Mesenchymal stem cell (in vitro differentiated cells and primary cell): Measurements from ENCODE around the gene NSRP1.

Experiments used
- DNase-seq: peaks from one replicate; pipeline ENCODE4 v3.0.0-alpha.2; 2013
- H2AFZ ChIP-seq: one replicate; pipeline ENCODE4 v1.6.1; 2013; ENCODE audit warnings: low read depth, mild to moderate bottlenecking, control low read depth, inconsistent platforms, low read length, moderate library complexity
- H2AK5ac ChIP-seq: 2 replicates; pipeline ENCODE4 v1.6.1; 2013; ENCODE audit warnings: low read length, moderate library complexity, mild to moderate bottlenecking, inconsistent platforms; ENCODE audit not compliant: severe bottlenecking
- H2BK120ac ChIP-seq: one replicate; pipeline ENCODE4 v1.6.1; 2013; ENCODE audit warnings: low read depth, mild to moderate bottlenecking, inconsistent platforms, low read length, moderate library complexity
- H2BK12ac ChIP-seq, 2 experiments: one replicate each; pipeline ENCODE4 v1.6.1; 2013; ENCODE audit warnings: inconsistent platforms in 2 of 2, low read length in 2 of 2, mild to moderate bottlenecking in 2 of 2, moderate library complexity in 2 of 2, control low read depth in 1 of 2
- H2BK15ac ChIP-seq: one replicate; pipeline ENCODE4 v1.6.1; 2013; ENCODE audit warnings: mild to moderate bottlenecking, low read depth, inconsistent platforms; ENCODE audit not compliant: poor library complexity, severe bottlenecking
- H2BK5ac ChIP-seq: 2 replicates; pipeline ENCODE4 v1.6.1; 2013; ENCODE audit warnings: low read depth, mild to moderate bottlenecking, low read length, control low read depth, inconsistent platforms; ENCODE audit not compliant: poor library complexity, severe bottlenecking
- H3K14ac ChIP-seq, 2 experiments: one replicate each; pipeline ENCODE4 v1.6.1; 2013; ENCODE audit warnings: inconsistent platforms in 2 of 2, low read length in 2 of 2, control low read depth in 1 of 2, mild to moderate bottlenecking in 1 of 2, moderate library complexity in 1 of 2
- H3K18ac ChIP-seq, 2 experiments: one replicate each; pipeline ENCODE4 v1.6.1; 2013; ENCODE audit warnings: inconsistent platforms in 2 of 2, low read length in 2 of 2, control low read depth in 1 of 2, low read depth in 1 of 2, mild to moderate bottlenecking in 1 of 2
- H3K23ac ChIP-seq, 2 experiments: one replicate each; pipeline ENCODE4 v1.6.1; 2013; ENCODE audit warnings: inconsistent platforms in 2 of 2, low read length in 2 of 2, mild to moderate bottlenecking in 2 of 2, moderate library complexity in 2 of 2, control low read depth in 1 of 2
- H3K27ac ChIP-seq: 2 replicates; pipeline ENCODE4 v1.5.1; 2013; ENCODE audit warnings: mild to moderate bottlenecking, moderate library complexity, low read length, control low read depth, inconsistent platforms; ENCODE audit not compliant: poor library complexity, severe bottlenecking
- H3K27me3 ChIP-seq, 2 experiments: 2 replicates each; pipeline versions ENCODE4 v1.6.1 to v1.7.0; 2013; ENCODE audit warnings: low read length in 2 of 2, mild to moderate bottlenecking in 2 of 2, moderate library complexity in 2 of 2, control low read depth in 1 of 2, inconsistent platforms in 1 of 2; ENCODE audit not compliant: control insufficient read depth in 1 of 2, insufficient read depth in 1 of 2
- H3K36me3 ChIP-seq, 2 experiments: 2 replicates each; pipeline versions ENCODE4 v1.6.1 to v1.7.0; 2013; ENCODE audit warnings: low read length in 2 of 2, control low read depth in 1 of 2, inconsistent platforms in 1 of 2, low read depth in 1 of 2, mild to moderate bottlenecking in 1 of 2; ENCODE audit not compliant: insufficient read depth in 2 of 2, control insufficient read depth in 1 of 2
- H3K4ac ChIP-seq, 2 experiments: one replicate each; pipeline ENCODE4 v1.6.1; 2013; ENCODE audit warnings: inconsistent platforms in 2 of 2, low read length in 2 of 2, mild to moderate bottlenecking in 2 of 2, moderate library complexity in 2 of 2, control low read depth in 1 of 2, low read depth in 1 of 2
- H3K4me1 ChIP-seq: 2 replicates; pipeline ENCODE4 v1.6.1; 2013; ENCODE audit warnings: low read depth, low read length, control low read depth; ENCODE audit not compliant: control insufficient read depth, insufficient read depth
- H3K4me2 ChIP-seq: 2 replicates; pipeline ENCODE4 v1.6.1; 2013; ENCODE audit warnings: low read length, mild to moderate bottlenecking, inconsistent platforms; ENCODE audit not compliant: poor library complexity, severe bottlenecking
- H3K4me3 ChIP-seq, 2 experiments: 2 replicates each; pipeline versions ENCODE4 v1.5.1 to v1.7.0; 2013; ENCODE audit warnings: low read length in 2 of 2, mild to moderate bottlenecking in 2 of 2, control low read depth in 1 of 2, low read depth in 1 of 2; ENCODE audit not compliant: insufficient read depth in 1 of 2
- H3K79me1 ChIP-seq: replicated peaks from 2 replicates; pipeline ENCODE4 v1.6.1; 2013; ENCODE audit warnings: mild to moderate bottlenecking, control low read depth, low read length, inconsistent platforms; ENCODE audit not compliant: poor library complexity, severe bottlenecking
- H3K9ac ChIP-seq: 2 replicates; pipeline ENCODE4 v1.7.0; 2013; ENCODE audit warnings: mild to moderate bottlenecking, low read length, moderate library complexity
- H3K9me3 ChIP-seq: 2 replicates; pipeline ENCODE4 v1.7.0; 2013; ENCODE audit warnings: mild to moderate bottlenecking, low read length; ENCODE audit not compliant: control insufficient read depth
- H4K8ac ChIP-seq: one replicate; pipeline ENCODE4 v1.6.1; 2013; ENCODE audit warnings: inconsistent platforms, mild to moderate bottlenecking, low read length, moderate library complexity
- H4K91ac ChIP-seq: one replicate; pipeline ENCODE4 v1.6.1; 2013; ENCODE audit warnings: mild to moderate bottlenecking, low read length, inconsistent platforms
- WGBS: methylation state at CpG from one replicate; pipeline ENCODE4 v1.1.7; 2013; ENCODE audit warnings: mixed read lengths; 5-methylcytosine and 5-hydroxymethylcytosine counted together

Gene NSRP1

DNA sequence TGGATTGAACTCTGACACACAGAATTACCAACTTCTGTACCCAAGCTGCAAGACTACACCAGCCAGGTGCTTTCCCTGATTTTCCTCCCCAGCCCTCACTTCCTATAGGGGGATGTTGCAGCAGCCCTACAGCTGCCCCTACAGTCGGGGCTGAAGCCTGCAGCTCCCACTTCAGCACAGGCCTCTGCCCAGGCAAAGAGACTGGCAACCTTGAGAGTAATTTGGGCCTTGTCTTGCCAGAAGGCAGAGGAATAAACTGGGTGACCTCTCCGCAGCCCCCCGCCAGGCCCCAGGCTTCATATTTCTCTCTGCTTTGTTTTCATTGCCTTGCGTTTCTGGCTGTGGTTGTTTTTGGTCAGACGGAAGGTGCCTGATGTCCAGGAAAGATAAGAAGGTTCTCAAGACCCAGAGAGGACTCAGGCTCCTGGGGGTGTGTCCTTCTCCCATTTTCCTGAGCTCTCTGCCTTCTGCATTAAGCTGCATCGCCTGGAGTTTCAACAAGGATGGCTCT is 86.9 kb downstream of the NSRP1 start:
- Histone ChIP-seq H3K27me3 (peaks cover 0 to 18% of the 10 kb centered on the region in 2 experiments), H4K91ac (no peak overlapping the region), H3K9me3 (no peaks in the 10 kb centered on the region), H3K27ac (no peak overlapping the region), H3K4ac (no peak overlapping the region), H3K18ac (no peak overlapping the region), H3K23ac (no peak overlapping the region), H3K4me3 (no peak overlapping the region), H3K4me1 (no peaks in the 10 kb centered on the region), H3K36me3 (no peaks in the 10 kb centered on the region), H2AFZ (no peak overlapping the region), H2BK12ac (no peak overlapping the region), H2BK15ac (no peak overlapping the region), H2AK5ac (no peak overlapping the region), H4K8ac (no peak overlapping the region), H3K14ac (no peak overlapping the region), H2BK5ac (no peak overlapping the region), H3K4me2 (no peak overlapping the region), H2BK120ac (no peak overlapping the region), H3K79me1 (no peaks in the 10 kb centered on the region), H3K9ac (no peak overlapping the region)
- DNase-seq, result no peak
- WGBS, result 81% methylated on average over 6 of the region's 6 CpGs

DNA sequence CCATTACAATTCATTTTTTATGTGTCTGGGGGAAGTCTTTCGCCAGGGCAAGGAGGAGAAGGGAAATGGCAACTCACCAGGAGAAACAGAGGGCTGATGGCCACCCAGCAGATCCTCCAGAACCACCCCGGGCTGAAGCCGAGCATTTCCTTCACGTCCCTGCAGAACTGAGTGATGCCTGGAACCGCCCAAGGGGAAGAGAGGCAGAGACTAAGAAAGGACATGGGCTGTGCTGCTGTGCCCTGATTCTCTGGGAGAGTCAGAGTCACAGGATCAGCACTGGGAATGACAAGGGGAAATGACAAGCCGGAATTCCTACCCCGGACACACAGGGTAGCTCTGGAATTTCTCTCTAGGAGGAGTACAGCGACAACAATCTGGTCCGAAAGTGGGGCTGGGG is 91.0 kb downstream of the NSRP1 start:
- no peak overlapping the region for H2BK120ac ChIP-seq
- H2BK12ac ChIP-seq, result no peak overlapping the region
- no peak overlapping the region for H4K8ac ChIP-seq
- no peak for DNase-seq
- peaks cover 5 to 28% of the 10 kb centered on the region in 2 experiments for H3K27me3 ChIP-seq
- no peak overlapping the region for H2AK5ac ChIP-seq
- no peak overlapping the region for H3K9ac ChIP-seq
- no peaks in the 10 kb centered on the region for H3K9me3 ChIP-seq
- no peak overlapping the region for H2AFZ ChIP-seq
- 94% methylated on average over 9 of the region's 9 CpGs for WGBS
- H3K4me1 ChIP-seq, result no peaks in the 10 kb centered on the region
- H2BK5ac ChIP-seq, result no peak overlapping the region
- no peak overlapping the region for H3K4ac ChIP-seq
- H4K91ac ChIP-seq, result no peak overlapping the region
- no peak overlapping the region for H3K14ac ChIP-seq
- no peak overlapping the region for H3K18ac ChIP-seq
- no peak overlapping the region for H3K4me3 ChIP-seq
- no peak overlapping the region for H2BK15ac ChIP-seq
- H3K36me3 ChIP-seq, result no peaks in the 10 kb centered on the region
- no peak overlapping the region for H3K27ac ChIP-seq
- no peaks in the 10 kb centered on the region for H3K79me1 ChIP-seq
- H3K23ac ChIP-seq, result no peak overlapping the region
- H3K4me2 ChIP-seq, result no peak overlapping the region

DNA sequence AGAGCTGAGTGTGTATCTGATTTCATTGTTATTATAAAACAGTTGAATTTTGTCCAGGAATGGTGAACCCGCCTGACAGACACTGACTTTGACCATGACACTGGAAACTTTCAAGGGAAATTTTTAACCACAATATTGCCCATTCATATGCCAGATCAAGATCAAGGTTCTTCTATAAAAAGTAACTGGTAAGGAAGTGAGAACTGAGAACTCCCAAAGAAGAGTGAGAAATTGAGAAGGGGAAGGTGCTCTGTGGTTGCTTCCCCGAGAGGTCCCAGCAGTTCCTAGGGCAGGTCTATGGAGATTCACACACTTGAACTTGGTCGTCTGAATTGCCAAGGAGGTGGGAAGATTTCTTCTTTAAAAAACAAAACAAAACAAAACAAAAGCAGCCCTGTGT is 91.6 kb downstream of the NSRP1 start:
- DNase-seq, result no peak
- no peak overlapping the region for H3K4ac ChIP-seq
- no peak overlapping the region for H3K23ac ChIP-seq
- H3K4me2 ChIP-seq, result no peak overlapping the region
- no peak overlapping the region for H3K4me3 ChIP-seq
- no peak overlapping the region for H3K9ac ChIP-seq
- H2BK12ac ChIP-seq, result no peak overlapping the region
- no peak overlapping the region for H3K14ac ChIP-seq
- no peak overlapping the region for H4K8ac ChIP-seq
- H2BK5ac ChIP-seq, result no peak overlapping the region
- no peak overlapping the region for H2AFZ ChIP-seq
- no peak overlapping the region for H2BK15ac ChIP-seq
- no peak overlapping the region for H2BK120ac ChIP-seq
- H4K91ac ChIP-seq, result no peak overlapping the region
- H3K27ac ChIP-seq, result no peak overlapping the region
- no peaks in the 10 kb centered on the region for H3K36me3 ChIP-seq
- H3K9me3 ChIP-seq, result no peaks in the 10 kb centered on the region
- H2AK5ac ChIP-seq, result no peak overlapping the region
- H3K79me1 ChIP-seq, result no peaks in the 10 kb centered on the region
- no peaks in the 10 kb centered on the region for H3K4me1 ChIP-seq
- peaks cover 5 to 23% of the 10 kb centered on the region in 2 experiments for H3K27me3 ChIP-seq
- no peak overlapping the region for H3K18ac ChIP-seq
- WGBS, result 67% methylated on average over 1 of the region's 3 CpGs

DNA sequence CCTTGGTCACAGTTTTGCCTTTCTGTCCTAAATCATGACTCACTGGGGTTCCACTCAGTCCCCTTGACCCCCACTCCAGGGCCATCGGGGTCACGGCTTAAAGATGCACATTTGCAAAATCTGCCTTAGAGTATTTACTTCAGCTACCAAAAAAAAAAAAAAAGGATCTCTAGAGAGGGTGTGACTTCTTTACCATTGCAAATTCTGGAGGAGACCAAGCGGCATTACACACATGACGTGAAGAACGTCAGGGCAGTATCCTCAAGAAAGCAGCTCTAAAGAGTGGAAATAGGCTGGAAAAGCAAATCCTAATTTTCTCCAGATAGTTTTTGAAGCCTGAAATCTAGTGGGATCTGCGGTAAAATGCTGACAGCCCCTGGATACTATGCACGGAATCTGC is 93.3 kb downstream of the NSRP1 start:
- Histone ChIP-seq H2BK12ac (no peak overlapping the region), H2BK5ac (no peak overlapping the region), H3K4me1 (no peaks in the 10 kb centered on the region), H3K4ac (no peak overlapping the region), H4K8ac (no peak overlapping the region), H4K91ac (no peak overlapping the region), H3K79me1 (no peaks in the 10 kb centered on the region), H3K9ac (no peak overlapping the region), H3K4me2 (no peak overlapping the region), H2BK15ac (no peak overlapping the region), H3K23ac (no peak overlapping the region), H3K27me3 (peaks cover 5 to 23% of the 10 kb centered on the region in 2 experiments), H2AFZ (no peak overlapping the region), H2BK120ac (no peak overlapping the region), H3K36me3 (no peaks in the 10 kb centered on the region), H3K27ac (no peak overlapping the region), H2AK5ac (no peak overlapping the region), H3K4me3 (no peak overlapping the region), H3K18ac (no peak overlapping the region), H3K14ac (no peak overlapping the region), H3K9me3 (no peaks in the 10 kb centered on the region)
- no peak for DNase-seq
- WGBS, result 91% methylated on average over 7 of the region's 7 CpGs
